ENCODE data around the gene PRMT7. TPM values are rescaled to one million over a fixed set of nuclear protein-coding genes. Genes with fewer than 3 reads are reported as not detected.

The PRMT7 gene
- total and polyA plus RNA-seq, 8 donors: 29.0 to 66.3 (median 52.6) TPM

DNA sequence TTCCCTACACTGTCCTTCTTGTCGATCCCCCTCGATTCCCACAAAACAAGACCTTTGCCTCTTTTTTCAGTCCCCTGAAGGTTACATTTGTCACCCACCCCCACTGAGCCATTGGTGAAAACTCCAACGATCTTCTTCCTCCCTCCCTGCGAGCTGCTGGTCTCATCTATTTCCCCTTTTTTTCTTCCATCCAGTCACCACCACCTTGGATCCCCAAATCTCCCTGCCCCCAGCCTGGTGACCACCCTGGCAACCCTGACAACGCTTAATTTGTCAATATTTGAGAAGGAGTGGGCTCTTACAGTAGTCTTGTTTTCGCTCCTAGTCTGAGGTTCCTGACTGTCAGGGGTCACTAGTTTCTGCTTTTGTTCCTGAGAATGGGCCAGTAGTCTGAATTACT is 74.6 kb downstream of the PRMT7 start:
- Histone ChIP-seq H3K27me3 (no peaks in the 10 kb centered on the region), H3K4me1 (no peaks in the 10 kb centered on the region), H3K4me3 (no peak overlapping the region), H3K36me3 (no peaks in the 10 kb centered on the region), H3K27ac (no peak overlapping the region), H3K9me3 (no peaks in the 10 kb centered on the region)
- no peak for ATAC-seq
- intact Hi-C loops (cut with DNase I): no loop called here
- DNase-seq: no peak
- TF ChIP-seq, protein P1, sequence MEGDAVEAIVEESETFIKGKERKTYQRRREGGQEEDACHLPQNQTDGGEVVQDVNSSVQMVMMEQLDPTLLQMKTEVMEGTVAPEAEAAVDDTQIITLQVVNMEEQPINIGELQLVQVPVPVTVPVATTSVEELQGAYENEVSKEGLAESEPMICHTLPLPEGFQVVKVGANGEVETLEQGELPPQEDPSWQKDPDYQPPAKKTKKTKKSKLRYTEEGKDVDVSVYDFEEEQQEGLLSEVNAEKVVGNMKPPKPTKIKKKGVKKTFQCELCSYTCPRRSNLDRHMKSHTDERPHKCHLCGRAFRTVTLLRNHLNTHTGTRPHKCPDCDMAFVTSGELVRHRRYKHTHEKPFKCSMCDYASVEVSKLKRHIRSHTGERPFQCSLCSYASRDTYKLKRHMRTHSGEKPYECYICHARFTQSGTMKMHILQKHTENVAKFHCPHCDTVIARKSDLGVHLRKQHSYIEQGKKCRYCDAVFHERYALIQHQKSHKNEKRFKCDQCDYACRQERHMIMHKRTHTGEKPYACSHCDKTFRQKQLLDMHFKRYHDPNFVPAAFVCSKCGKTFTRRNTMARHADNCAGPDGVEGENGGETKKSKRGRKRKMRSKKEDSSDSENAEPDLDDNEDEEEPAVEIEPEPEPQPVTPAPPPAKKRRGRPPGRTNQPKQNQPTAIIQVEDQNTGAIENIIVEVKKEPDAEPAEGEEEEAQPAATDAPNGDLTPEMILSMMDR (IDR thresholded peaks at IDR 0.05): no peak

DNA sequence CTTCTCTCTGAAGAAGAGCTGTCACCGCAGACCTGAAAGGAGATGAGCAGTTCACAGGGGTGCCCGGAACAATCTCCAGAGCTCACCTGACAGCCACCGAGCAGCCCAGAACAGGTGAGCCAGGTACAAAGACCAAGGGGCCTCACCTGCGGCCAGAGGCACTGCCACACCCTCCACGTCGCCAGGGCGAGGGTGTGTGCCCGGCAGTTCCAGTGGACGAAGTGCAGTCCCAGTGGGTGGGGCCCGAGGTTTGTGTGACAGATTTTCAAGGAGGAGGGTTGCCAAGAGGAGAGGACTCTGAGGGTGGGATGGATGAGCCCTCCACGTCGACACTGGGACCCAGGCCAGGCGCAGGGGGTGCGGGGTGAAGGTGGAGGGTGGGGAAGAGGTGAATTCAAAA is 75.8 kb downstream of the PRMT7 start:
- ATAC-seq (peak; percentile 77), DNase-seq (peak in 1 of 4 donors; percentile 71)
- H3K27me3 ChIP-seq: no peaks in the 10 kb centered on the region
- H3K9me3 ChIP-seq: no peaks in the 10 kb centered on the region
- TF ChIP-seq, protein P1 (IDR thresholded peaks at IDR 0.05): no peak
- no peaks in the 10 kb centered on the region for H3K4me1 ChIP-seq
- intact Hi-C loops (cut with DNase I): no loop called here
- no peak overlapping the region for H3K4me3 ChIP-seq
- H3K27ac ChIP-seq: no peak overlapping the region
- H3K36me3 ChIP-seq: no peaks in the 10 kb centered on the region

DNA sequence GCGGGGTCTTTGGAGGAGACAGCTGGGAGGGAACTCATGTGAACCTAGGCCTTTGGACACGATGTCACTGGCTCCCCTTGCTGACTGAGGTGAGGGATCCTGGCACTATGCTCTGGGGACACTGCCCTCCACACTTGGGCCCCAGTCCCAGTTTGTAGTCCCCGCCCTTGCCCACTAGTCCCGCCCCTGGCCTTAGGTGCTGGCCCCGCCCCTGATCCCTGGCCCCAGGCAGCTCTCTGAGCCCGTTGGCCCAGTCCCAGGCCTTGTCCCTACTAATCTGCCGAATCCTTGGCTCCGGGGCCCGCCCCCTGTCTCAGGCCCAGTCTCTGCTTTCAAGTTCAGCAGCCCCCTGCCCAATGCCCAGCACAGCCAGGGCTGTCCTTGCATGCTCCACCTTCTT is 76.5 kb downstream of the PRMT7 start:
- DNase-seq (peak in 1 of 4 donors; percentile 80), ATAC-seq (peak; percentile 33)
- H3K27ac ChIP-seq: no peak overlapping the region
- no peaks in the 10 kb centered on the region for H3K4me1 ChIP-seq
- H3K27me3 ChIP-seq: no peaks in the 10 kb centered on the region
- no peaks in the 10 kb centered on the region for H3K9me3 ChIP-seq
- H3K36me3 ChIP-seq: no peaks in the 10 kb centered on the region
- TF ChIP-seq, protein P1 (IDR thresholded peaks at IDR 0.05): no peak
- intact Hi-C loops (cut with DNase I): no loop called here
- H3K4me3 ChIP-seq: no peak overlapping the region

DNA sequence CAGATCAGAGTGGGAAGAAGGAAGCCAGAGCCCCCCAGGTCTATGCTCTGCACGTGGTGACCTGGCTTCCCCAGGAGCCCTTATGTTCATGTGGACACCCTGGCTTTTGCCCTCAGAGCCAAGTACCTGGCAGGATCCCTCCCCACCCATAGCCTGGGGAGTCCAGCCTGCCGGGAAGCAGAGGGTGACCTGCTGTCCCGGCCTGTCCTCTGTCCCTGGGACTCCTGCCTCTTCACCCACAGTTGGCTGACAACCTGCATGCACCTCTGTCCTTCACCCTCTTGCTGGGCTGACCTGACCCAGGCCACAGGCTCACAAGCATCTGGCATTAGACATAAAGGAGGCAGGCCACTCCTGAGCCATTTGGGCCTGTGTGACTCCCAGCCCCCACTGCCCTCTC is 77.3 kb downstream of the PRMT7 start:
- H3K27ac ChIP-seq: no peak overlapping the region
- ATAC-seq: no peak
- intact Hi-C loops (cut with DNase I): no loop called here

DNA sequence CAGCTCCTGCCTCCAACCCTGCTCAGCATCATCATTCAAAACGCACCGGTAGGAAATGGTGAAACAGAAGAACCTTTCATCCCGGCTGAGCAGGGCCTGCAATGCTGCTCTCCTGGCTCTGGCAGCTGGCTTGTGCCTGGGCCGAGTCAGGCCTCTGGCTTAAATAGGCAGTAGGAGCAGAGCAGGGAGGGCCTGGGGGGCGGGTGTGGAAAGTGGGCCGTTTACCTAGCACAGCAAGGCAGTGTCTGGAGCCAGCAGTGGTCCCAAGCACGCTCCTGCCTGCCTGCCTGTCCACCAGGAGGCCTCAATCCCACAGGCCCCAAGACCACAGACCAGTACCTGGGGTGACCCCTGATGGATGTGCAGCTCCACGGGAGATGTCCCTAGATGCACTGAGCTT is 78.2 kb downstream of the PRMT7 start:
- TF ChIP-seq, protein P1 (IDR thresholded peaks at IDR 0.05): no peak
- intact Hi-C loops (cut with DNase I): no loop called here
- H3K4me1 ChIP-seq: no peaks in the 10 kb centered on the region
- DNase-seq: no peak
- H3K27ac ChIP-seq: no peak overlapping the region
- no peaks in the 10 kb centered on the region for H3K27me3 ChIP-seq
- no peak overlapping the region for H3K4me3 ChIP-seq
- H3K9me3 ChIP-seq: no peaks in the 10 kb centered on the region
- H3K36me3 ChIP-seq: no peaks in the 10 kb centered on the region
- ATAC-seq: no peak

More for the DNA sequence above, 77.3 kb downstream of the PRMT7 start:
- H3K27me3 ChIP-seq: no peaks in the 10 kb centered on the region
- no peak overlapping the region for H3K4me3 ChIP-seq
- DNase-seq: peak in 1 of 4 donors; percentile 17
- H3K9me3 ChIP-seq: no peaks in the 10 kb centered on the region
- no peaks in the 10 kb centered on the region for H3K4me1 ChIP-seq
- H3K36me3 ChIP-seq: no peaks in the 10 kb centered on the region
- TF ChIP-seq, protein P1 (IDR thresholded peaks at IDR 0.05): no peak
